Activated CD8-positive, alpha-beta memory T cell treated with anti-CD3 and anti-CD28 coated beads for 48 hours (primary cell): ENCODE data around the gene SLC4A9.
A peak's percentile ranks its signal among the peaks of the same experiment; 100 is the strongest.

Experiments
- DNase-seq, 3 experiments: peaks; one replicate each; pipeline ENCODE4 v3.0.0-alpha.2; 2020; ENCODE audit warnings: low read depth in 2 of 3, low spot score in 2 of 3

SLC4A9 gene

GRCh38 chr5:140360681-140361479 lies 886 bp downstream of the SLC4A9 start:
- DNase-seq, result no peak

GRCh38 chr5:140361901-140362300 lies 1.9 kb downstream of the SLC4A9 start:
- DNase-seq, result no peak

GRCh38 chr5:140362311-140362710 lies 2.3 kb downstream of the SLC4A9 start:
- no peak for DNase-seq

- DNase-seq, result peak; percentile 53 to 88 (median 83)
These were observed 3.1 kb downstream of the SLC4A9 start for GRCh38 chr5:140362875-140363630.

- DNase-seq, result no peak
These were observed 3.9 kb downstream of the SLC4A9 start for GRCh38 chr5:140363631-140364471.

GRCh38 chr5:140364472-140364765 lies 4.4 kb downstream of the SLC4A9 start:
- DNase-seq, result no peak

GRCh38 chr5:140365282-140365681 lies 5.3 kb downstream of the SLC4A9 start:
- DNase-seq, result no peak

- DNase-seq, result no peak
These were observed 5.9 kb downstream of the SLC4A9 start for GRCh38 chr5:140365941-140366340.

GRCh38 chr5:140366589-140367255 lies 6.7 kb downstream of the SLC4A9 start:
- DNase-seq, result no peak

- no peak for DNase-seq
These were observed 7.4 kb downstream of the SLC4A9 start for GRCh38 chr5:140367256-140368013.

- no peak for DNase-seq
These were observed 11.6 kb downstream of the SLC4A9 start for GRCh38 chr5:140371356-140372151.

- no peak for DNase-seq
These were observed 13.0 kb downstream of the SLC4A9 start for GRCh38 chr5:140372971-140373487.

GRCh38 chr5:140381351-140381750 lies 21.4 kb downstream of the SLC4A9 start:
- no peak for DNase-seq

GRCh38 chr5:140381972-140382371 lies 22.0 kb downstream of the SLC4A9 start:
- no peak for DNase-seq

GRCh38 chr5:140382866-140383265 lies 22.9 kb downstream of the SLC4A9 start:
- DNase-seq, result no peak

- no peak for DNase-seq
These were observed 23.3 kb downstream of the SLC4A9 start for GRCh38 chr5:140383300-140383699.

- DNase-seq, result no peak
These were observed 28.1 kb downstream of the SLC4A9 start for GRCh38 chr5:140388052-140388451.

- DNase-seq, result no peak
These were observed 31.3 kb downstream of the SLC4A9 start for GRCh38 chr5:140391312-140391711.

GRCh38 chr5:140391732-140392131 lies 31.7 kb downstream of the SLC4A9 start:
- no peak for DNase-seq
